Midbrain (tissue), 1 donor: ENCODE measurements around the gene C16orf89.
"Not testable (repeated sequence)": the region's sequence is repeated elsewhere in the genome, so short reads cannot be mapped to it uniquely, and the experiment has no call there.

Experiments used
- DNase-seq: peaks from one replicate; lab custom pipeline; 2025; lab: John Stamatoyannopoulos, UW

Gene C16orf89, protein sequence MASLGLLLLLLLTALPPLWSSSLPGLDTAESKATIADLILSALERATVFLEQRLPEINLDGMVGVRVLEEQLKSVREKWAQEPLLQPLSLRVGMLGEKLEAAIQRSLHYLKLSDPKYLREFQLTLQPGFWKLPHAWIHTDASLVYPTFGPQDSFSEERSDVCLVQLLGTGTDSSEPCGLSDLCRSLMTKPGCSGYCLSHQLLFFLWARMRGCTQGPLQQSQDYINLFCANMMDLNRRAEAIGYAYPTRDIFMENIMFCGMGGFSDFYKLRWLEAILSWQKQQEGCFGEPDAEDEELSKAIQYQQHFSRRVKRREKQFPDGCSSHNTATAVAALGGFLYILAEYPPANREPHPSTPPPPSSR

GRCh38 chr16:5065813-5066212 lies at the start of gene C16orf89:
C16orf89 (minus strand) TSS chr16:5065956; CDS start chr16:5065908, 48 bp downstream.
- DNase-seq, result peak; percentile 75

DNA sequence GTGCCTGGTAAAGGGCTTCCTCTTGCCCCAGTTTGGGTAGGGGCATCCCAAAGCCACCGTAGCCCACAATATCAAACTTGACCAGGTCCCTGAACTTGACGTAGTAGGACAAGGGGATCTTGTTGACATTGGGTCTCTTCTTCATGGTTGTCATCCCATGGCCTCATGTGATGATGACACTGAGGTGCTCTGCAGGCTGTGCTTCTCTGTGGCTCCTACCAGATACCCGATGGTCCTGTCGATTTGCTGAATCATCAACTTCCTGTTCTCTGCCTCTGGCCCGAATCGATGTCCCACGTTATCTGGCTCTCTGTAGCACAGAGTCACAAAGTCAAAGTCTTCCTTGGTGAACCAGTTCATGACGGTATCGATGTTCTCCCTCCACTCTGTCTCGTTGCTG lies 45.2 kb upstream of the C16orf89 start:
- not testable (repeated sequence) for DNase-seq

DNA sequence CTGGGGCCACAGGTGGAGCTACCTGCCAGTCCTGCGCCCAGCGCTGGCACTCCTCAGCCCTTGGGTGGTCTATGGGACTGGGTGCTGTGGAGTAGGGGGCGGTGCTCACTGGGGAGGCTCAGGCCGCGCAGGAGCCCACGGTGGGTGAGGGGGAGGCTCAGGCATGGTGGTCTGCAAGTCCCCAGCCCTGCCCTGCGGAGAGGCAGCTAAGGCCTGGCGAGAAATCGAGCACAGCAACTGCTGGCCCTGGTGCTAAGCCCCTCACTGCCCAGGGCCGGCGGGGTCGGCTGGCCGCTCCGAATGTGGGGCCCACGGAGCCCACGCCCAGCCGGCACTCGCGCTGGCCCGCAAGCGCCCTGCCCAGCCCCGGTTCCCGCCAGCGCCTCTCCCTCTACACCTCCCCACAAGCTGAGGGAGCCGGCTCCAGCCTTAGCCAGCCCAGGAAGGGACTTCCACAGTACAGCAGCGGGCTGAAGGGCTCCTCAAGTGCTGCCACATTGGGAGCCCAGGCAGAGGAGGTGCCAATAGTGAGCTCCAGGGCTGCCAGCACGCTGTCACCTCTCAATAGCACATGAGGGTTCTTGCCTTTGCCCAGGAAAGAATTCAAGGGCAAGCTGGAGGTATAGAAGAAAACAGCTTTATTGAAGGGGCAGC lies 42.9 kb upstream of the C16orf89 start:
- no peak for DNase-seq

DNA sequence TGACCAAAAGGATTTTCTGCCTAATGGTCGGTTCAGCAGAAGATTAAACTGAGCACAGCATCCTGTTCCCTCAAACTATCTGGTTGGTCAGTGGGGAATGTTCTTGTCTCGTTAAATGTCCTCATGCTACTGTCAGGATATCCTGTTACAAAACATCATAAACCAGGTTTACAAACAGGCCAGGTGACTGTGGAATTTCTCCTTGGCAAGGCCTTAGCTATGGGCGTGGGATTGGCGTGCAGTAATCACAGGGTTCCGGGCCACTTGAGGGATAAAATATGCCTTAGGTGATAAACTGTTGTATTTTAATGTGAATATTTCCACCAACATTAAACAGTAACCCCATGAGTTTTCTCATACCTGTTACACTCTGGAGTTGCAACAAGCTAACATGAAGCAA lies 39.3 kb upstream of the C16orf89 start:
- not testable (repeated sequence) for DNase-seq

DNA sequence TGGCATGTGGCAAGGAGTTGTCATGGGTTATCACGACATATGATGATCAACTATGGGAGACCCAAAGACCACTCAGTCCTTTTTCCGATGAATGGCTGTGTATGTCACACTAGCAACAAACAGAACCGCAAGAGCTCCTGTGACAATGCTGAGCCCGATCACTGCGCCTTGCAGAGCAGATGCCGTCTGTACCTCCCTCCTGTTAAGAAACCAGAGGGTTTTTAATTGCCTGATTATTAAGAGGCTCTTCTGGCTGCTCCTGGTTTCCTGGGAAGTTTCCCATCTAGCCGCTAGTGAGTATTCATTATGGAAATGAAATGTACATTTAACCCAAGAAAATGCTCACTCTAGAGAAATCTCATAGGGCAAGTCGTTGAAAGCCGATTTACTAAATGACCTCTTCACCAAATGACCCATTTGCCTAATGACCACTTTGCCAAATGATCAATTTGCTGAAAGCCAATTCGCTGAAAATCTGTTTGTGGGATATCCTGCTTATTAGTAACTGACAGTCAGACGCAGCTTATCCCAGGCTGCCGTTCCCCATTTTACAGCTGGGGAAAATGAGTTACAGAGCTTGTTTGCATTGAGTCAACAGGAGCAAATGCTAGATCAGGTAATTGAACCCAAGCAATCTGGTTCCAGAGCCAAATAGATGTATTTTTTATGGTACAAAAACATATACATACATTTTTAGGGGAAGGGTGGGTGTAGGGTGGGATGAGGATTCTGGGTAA lies 37.7 kb upstream of the C16orf89 start:
- DNase-seq, result not testable (repeated sequence)

GRCh38 chr16:5099174-5099573 lies 33.4 kb upstream of the C16orf89 start:
- DNase-seq, result not testable (repeated sequence)

GRCh38 chr16:5098221-5099159 lies 32.7 kb upstream of the C16orf89 start:
- peak; percentile 32 for DNase-seq

- DNase-seq, result peak; percentile 99
These were observed 31.9 kb upstream of the C16orf89 start, which contains the start of gene EEF2KMT for GRCh38 chr16:5097470-5098220. EEF2KMT (minus strand) TSS chr16:5097795; CDS start chr16:5097739, 56 bp downstream.

DNA sequence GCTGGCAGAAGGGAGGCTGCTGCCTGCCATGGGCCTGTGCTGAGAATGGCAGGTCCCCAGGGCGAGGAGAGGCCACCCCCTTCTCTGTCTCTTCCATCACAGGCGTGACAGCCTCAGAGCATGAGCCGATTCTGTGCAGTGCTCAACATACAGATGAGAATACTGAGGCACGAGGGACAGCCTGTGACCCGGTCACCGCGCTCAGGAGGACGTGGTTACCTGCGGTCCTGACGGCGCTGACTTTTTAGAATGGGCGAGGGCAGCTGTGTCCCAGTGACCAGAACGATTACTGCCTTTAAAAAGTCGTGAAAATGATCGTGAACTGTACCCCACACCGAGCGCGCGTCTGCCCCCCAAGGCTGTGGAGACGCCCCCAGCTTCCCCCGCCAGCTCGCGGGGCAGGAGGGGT lies 31.3 kb upstream of the C16orf89 start:
- DNase-seq, result not testable (repeated sequence)

- DNase-seq, result not testable (repeated sequence)
These were observed 30.8 kb upstream of the C16orf89 start for GRCh38 chr16:5096437-5097060.

DNA sequence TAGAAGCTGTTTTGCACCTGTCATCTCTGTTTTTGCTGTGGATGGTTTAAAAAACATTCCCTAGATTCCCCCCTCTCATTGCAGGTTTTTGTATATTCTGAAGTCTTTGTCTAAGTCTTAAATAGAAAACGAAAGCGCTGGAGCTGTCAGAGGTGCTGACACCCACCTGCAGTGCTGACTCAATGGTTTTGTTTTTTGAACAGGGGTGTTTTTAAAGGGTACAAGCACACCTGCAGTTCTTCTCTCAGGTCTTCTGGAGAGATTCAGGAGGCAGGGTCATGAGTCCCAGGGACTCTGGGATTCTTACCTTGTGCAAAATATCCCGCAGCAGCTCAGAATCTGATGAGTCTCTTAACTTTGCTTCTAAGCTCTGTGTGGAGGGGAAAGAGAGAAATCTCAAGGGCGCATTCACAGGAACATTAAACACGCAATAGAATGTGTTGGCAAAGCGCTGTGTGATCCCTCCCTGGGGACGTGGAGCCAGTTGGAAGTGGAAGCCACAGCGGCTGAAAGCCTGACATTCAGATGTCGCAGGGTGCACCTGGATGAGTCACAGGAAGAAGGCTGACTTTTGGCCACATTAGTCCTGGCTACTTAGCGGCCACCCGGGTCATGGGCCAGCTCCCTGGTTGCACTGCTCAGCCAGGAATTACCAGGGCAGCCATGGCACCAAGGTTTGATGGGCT lies 29.5 kb upstream of the C16orf89 start:
- DNase-seq, result not testable (repeated sequence)

- not testable (repeated sequence) for DNase-seq
These were observed 28.0 kb upstream of the C16orf89 start for GRCh38 chr16:5093746-5094145.

- DNase-seq, result not testable (repeated sequence)
These were observed 27.3 kb upstream of the C16orf89 start for GRCh38 chr16:5093081-5093480.

DNA sequence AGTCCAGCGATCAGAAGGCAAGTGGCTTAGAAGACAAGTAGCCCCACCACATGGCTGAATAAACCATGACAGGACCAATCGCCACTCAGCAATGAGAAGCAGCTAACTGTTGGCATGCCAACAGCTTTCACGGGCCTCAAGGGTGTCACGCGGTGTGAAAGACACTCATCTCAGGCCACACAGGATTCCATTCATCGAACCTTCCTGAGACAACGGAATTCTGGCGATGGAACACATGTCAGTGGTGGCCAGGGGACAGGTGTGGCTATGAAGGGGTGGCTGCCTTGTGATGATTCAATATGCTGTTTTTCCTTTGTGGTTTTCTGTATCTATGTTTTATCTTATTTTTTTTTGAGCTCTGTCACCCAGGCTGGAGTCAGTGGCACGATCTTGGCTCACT lies 24.8 kb upstream of the C16orf89 start:
- DNase-seq, result not testable (repeated sequence)

DNA sequence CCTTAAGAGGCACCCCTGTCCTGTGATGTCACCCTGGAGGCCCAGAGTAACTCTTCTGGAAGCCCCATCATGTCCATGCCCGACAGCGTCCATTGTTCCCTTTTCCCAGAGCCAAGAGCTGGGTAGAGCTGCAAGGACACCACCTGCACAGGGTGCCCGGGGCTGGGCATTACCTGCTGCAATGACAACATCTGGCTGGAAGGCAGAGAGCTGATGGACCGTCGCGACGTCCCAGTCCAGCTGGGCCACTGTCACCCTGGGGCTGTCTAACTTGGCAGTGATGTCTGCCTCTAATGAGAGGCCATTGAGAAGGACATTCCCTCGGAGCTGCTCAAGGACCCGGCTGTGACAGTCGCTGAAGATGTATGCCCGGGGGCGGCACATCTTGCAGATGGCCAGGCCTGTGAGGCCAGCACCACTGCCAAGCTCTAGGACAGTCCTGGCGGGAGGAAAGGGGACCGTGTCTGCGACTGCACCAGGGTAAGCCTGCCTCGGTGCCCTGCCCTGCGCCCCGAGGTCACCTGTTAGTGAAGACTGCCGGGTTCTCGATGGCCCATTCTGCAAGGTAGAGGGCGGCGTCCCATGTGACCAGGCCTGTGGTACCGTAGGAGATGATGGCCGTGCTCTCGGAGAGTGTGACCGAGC lies 24.3 kb upstream of the C16orf89 start:
- DNase-seq, result not testable (repeated sequence)

DNA sequence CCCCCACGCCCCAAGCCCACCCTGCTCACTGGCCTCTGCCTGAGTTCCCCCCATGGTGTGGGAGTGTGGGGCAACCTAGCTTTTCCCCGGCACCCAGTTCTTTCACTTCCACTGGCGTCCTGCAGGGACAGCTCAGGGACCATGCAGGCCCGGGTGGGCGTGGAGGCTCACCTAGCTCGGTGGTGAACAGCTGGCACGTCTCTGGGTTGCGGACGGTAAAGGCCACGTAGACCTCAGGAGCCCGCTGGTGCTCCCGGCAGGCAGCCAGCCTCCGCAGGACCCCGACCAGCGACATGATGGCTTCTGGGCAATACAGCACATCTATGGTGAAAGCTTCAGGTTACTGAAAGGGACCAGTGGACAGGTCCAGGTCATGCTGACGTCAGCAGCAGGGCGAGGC lies 23.2 kb upstream of the C16orf89 start:
- DNase-seq, result not testable (repeated sequence)

DNA sequence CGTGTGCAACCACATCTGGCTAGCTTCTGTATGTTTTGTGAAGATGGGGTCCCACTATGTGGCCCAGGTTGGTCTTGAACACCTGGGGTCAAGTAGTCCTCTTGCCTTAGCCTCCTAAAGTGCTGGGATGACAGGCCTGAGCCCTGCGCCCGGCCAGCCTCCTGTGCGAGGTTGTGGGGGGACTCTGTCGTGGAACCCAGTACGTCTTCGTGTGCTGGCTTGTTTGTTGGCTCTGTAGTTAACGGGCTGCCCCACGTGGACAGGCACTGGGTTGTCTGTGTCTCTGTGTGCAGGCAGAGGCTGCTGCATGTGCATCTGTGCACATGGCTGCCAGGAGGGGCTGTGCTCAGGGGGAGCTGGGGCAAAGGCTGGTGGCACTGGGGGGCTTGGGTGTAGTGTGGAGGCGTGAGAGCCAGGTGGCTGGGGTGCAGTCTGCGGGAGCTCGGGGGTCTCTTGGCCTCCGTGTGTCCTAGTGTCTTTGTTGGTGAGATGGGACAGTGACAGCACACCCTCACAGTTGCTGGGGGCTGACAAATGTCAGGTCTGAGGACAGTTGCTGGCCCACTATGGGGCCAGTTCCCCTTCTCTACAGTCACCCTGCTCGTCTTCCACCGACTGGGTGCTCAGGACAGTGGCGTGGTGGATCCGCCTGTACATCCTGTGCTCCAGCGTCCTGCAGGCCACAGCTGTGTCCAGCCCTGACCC lies 22.5 kb upstream of the C16orf89 start:
- DNase-seq, result not testable (repeated sequence)

GRCh38 chr16:5085716-5086115 lies 20.0 kb upstream of the C16orf89 start:
- DNase-seq, result not testable (repeated sequence)
